ENCODE measurements around the gene DNAJB9. TPM values are rescaled to one million over a fixed set of nuclear protein-coding genes. Genes with fewer than 3 reads are reported as not detected.

Gene DNAJB9
- total and polyA plus RNA-seq, 2 of the 8 experiments (the other 6 are each of a cell fraction or from before 2014, with no cell fraction given), result 1.8 to 9.7 TPM

GRCh38 chr7:108557191-108557590 lies 12.5 kb upstream of the DNAJB9 start (continued):
- TF ChIP-seq E2F6 (IDR thresholded peaks at IDR 0.05) (no peak), POLR2A (IDR thresholded peaks at IDR 0.05; ENCODE audit: control extremely low read depth in 1 of 2, low read depth in 2 of 2, low read length in 2 of 2) (no peak), BCL11A (IDR thresholded peaks at IDR 0.05; ENCODE audit: low read depth in 2 of 2, low read length in 2 of 2) (no peak), BRCA1 (IDR thresholded peaks at IDR 0.05; ENCODE audit: low read depth, low read length) (no peak), CTCF (IDR thresholded peaks at IDR 0.05; ENCODE audit: control extremely low read depth in 1 of 3, insufficient read depth in 1 of 3, low read depth in 1 of 3, low read length in 3 of 3) (no peak), USF2 (IDR thresholded peaks at IDR 0.05; ENCODE audit: low read length) (no peak)
